ENCODE data around the gene BYSL. TPM values are rescaled to one million over a fixed set of nuclear protein-coding genes. Genes with fewer than 3 reads are reported as not detected.

Gene BYSL
- total RNA-seq, 1 experiment from 2014 or later: 51.7 TPM

DNA sequence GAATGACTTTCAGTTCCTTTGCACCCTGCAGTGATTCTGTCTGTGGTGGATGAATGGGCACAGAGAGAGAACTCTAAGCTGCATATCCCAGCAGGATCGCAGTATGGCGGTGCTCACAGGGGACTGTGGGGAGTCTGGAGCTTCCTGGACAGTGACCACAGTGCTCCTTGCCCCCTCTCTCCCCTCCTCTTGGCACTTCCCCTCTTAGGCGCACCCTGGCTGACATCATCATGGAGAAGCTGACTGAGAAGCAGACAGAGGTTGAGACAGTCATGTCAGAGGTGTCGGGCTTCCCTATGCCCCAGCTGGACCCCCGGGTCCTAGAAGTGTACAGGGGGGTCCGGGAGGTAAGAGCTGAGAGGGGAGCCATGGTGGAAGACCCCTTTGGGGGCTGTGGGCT lies 8.6 kb downstream of the BYSL start:
- Mint-ChIP-seq H3K27ac (ENCODE audit: unreplicated experiment) (no peak overlapping the region), H3K4me3 (ENCODE audit: low read depth, unreplicated experiment) (no peak overlapping the region), H3K27me3 (ENCODE audit: unreplicated experiment) (no peaks in the 10 kb centered on the region), H3K4me1 (ENCODE audit: low read depth, unreplicated experiment) (peaks cover 3% of the 10 kb centered on the region), H3K36me3 (ENCODE audit: insufficient read depth, unreplicated experiment) (peaks cover 64% of the 10 kb centered on the region), H3K9me3 (ENCODE audit: low read depth, unreplicated experiment) (no peaks in the 10 kb centered on the region)
- no TSS peak for BruUV-seq (replicated peaks)
- CTCF ChIA-PET: no interaction called here
- TF ChIP-seq, protein P1, sequence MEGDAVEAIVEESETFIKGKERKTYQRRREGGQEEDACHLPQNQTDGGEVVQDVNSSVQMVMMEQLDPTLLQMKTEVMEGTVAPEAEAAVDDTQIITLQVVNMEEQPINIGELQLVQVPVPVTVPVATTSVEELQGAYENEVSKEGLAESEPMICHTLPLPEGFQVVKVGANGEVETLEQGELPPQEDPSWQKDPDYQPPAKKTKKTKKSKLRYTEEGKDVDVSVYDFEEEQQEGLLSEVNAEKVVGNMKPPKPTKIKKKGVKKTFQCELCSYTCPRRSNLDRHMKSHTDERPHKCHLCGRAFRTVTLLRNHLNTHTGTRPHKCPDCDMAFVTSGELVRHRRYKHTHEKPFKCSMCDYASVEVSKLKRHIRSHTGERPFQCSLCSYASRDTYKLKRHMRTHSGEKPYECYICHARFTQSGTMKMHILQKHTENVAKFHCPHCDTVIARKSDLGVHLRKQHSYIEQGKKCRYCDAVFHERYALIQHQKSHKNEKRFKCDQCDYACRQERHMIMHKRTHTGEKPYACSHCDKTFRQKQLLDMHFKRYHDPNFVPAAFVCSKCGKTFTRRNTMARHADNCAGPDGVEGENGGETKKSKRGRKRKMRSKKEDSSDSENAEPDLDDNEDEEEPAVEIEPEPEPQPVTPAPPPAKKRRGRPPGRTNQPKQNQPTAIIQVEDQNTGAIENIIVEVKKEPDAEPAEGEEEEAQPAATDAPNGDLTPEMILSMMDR (IDR thresholded peaks at IDR 0.05; ENCODE audit: unreplicated experiment): no peak
- intact Hi-C loops (cut with micrococcal nuclease; ENCODE audit: unreplicated experiment): no loop called here
- DNase-seq: no peak

DNA sequence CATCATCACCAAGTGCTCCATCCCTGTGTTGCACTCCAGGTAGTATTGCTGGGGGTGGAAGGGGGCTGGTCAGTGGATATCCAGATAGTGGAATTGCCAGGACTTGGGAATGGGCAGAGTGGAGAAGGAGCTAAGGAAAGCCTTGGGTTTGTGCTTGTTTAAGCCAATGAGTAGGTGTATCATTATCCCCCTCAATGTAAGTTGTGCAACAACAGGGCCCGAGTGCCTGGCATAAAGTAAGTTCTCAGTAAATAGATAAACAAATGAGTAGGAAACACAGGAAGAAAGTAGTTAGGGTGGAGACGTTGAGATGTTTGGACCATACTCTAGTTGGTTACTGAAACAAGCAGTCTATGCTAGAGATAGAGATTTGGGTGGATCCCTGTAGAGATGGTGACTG lies 10.5 kb downstream of the BYSL start:
- Mint-ChIP-seq H3K27me3 (ENCODE audit: unreplicated experiment) (no peaks in the 10 kb centered on the region), H3K9me3 (ENCODE audit: low read depth, unreplicated experiment) (no peaks in the 10 kb centered on the region), H3K27ac (ENCODE audit: unreplicated experiment) (no peak overlapping the region), H3K4me1 (ENCODE audit: low read depth, unreplicated experiment) (peaks cover 8% of the 10 kb centered on the region), H3K36me3 (ENCODE audit: insufficient read depth, unreplicated experiment) (peaks cover 64% of the 10 kb centered on the region), H3K4me3 (ENCODE audit: low read depth, unreplicated experiment) (no peak overlapping the region)
- DNase-seq: no peak
- CTCF ChIA-PET: no interaction called here
- TF ChIP-seq, protein P1 (IDR thresholded peaks at IDR 0.05; ENCODE audit: unreplicated experiment): no peak
- intact Hi-C loops (cut with micrococcal nuclease; ENCODE audit: unreplicated experiment): no loop called here
- no TSS peak for BruUV-seq (replicated peaks)

DNA sequence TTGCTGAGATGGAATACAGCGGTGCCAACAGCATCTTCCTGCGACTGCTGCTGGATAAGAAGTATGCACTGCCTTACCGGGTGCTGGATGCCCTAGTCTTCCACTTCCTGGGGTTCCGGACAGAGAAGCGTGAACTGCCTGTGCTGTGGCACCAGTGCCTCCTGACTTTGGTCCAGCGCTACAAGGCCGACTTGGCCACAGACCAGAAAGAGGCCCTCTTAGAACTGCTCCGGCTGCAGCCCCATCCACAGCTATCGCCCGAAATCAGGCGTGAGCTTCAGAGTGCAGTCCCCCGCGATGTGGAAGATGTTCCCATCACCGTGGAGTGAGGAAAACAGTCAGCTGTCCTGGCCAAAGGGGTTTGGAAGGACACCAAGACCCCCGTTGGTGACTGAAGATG lies 11.1 kb downstream of the BYSL start:
- BruUV-seq (replicated peaks): no TSS peak

DNA sequence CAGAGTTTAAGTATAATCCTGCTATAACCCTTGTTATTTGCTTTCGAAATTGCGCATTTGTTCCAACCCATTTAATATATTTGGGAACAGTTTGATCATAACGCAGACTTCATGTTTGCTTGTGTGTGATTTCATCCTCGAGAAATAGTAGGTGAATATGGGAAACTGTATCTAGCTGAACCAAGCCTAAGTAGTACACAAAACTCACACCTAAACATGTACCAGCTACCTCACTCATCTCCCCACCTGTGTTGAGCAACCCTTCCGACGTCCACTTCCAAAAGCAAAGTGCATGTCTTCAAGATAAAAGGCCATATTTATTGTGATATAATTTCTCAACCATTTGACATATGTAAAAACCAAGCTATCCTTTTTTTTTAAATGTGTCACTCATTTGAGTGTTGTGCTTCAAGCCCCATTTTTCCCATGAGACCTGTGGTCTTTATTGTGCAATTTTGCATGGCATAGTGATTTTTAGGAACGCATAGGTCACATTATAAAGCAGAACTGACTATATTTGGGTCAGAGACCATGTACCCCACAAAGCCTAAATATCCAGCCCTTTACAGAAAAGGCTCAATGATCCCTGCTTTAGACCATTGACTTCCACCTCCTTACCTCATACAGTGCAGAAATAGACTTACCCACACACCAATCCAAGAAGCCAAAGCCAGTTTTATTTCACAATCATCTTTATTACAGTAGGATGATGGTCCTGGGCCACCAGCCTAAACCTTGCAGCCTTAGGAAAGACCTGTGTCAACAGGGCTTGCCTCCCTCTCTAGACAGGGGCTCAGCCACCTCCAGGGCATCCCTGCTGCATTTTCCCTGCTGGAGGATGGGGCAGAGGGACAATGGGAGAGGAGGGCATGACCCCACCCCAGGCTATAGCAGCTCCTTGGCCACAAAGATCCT lies 13.2 kb downstream of the BYSL start:
- Mint-ChIP-seq H3K36me3 (ENCODE audit: insufficient read depth, unreplicated experiment) (peaks cover 51% of the 10 kb centered on the region), H3K27ac (ENCODE audit: unreplicated experiment) (no peak overlapping the region), H3K4me1 (ENCODE audit: low read depth, unreplicated experiment) (peaks cover 19% of the 10 kb centered on the region), H3K4me3 (ENCODE audit: low read depth, unreplicated experiment) (no peak overlapping the region), H3K9me3 (ENCODE audit: low read depth, unreplicated experiment) (no peaks in the 10 kb centered on the region), H3K27me3 (ENCODE audit: unreplicated experiment) (no peaks in the 10 kb centered on the region)
- CTCF ChIA-PET: interaction anchor here (0.6 to 2.5 kb wide), 3 partner anchors 13 to 116 kb away, joined by 3 to 10 read pairs (median 5); partner anchors contain the start of genes BYSL, MED20 and TAF8
- BruUV-seq (replicated peaks): no TSS peak
- intact Hi-C loops (cut with micrococcal nuclease; ENCODE audit: unreplicated experiment): no loop called here
- DNase-seq: no peak
- TF ChIP-seq, protein P1 (IDR thresholded peaks at IDR 0.05; ENCODE audit: unreplicated experiment): no peak

More for the DNA sequence above, 11.1 kb downstream of the BYSL start:
- H3K36me3 Mint-ChIP-seq (ENCODE audit: insufficient read depth, unreplicated experiment): peaks cover 69% of the 10 kb centered on the region
- H3K4me1 Mint-ChIP-seq (ENCODE audit: low read depth, unreplicated experiment): peaks cover 8% of the 10 kb centered on the region
- intact Hi-C loops (cut with micrococcal nuclease; ENCODE audit: unreplicated experiment): no loop called here
- H3K27me3 Mint-ChIP-seq (ENCODE audit: unreplicated experiment): no peaks in the 10 kb centered on the region
- TF ChIP-seq, protein P1 (IDR thresholded peaks at IDR 0.05; ENCODE audit: unreplicated experiment): no peak
- no peaks in the 10 kb centered on the region for H3K9me3 Mint-ChIP-seq (ENCODE audit: low read depth, unreplicated experiment)
- no peak overlapping the region for H3K27ac Mint-ChIP-seq (ENCODE audit: unreplicated experiment)
- no peak overlapping the region for H3K4me3 Mint-ChIP-seq (ENCODE audit: low read depth, unreplicated experiment)
- DNase-seq: no peak
- CTCF ChIA-PET: interaction anchor here (0.5 kb wide), 1 partner anchor 102 kb away, joined by 3 read pairs; no protein-coding TSS in a partner anchor
